SU-DHL-6 (cell line): ENCODE results near the gene SMC1A.

Experiments used
- H2AFZ ChIP-seq: fragments of 200-600 bp; sonication (generic); 2 replicates; pipeline ENCODE4 v1.6.1; 2014; ENCODE audit warnings: low read depth, mild to moderate bottlenecking, moderate library complexity, mixed read lengths, antibody characterized with exemption, low read length; ENCODE audit not compliant: severe bottlenecking
- H3F3A ChIP-seq: fragments of 200-600 bp; shearing (Covaris generic); 2 replicates; pipeline ENCODE4 v1.6.0; 2016; ENCODE audit warnings: antibody characterized with exemption, mild to moderate bottlenecking; ENCODE audit not compliant: insufficient read depth
- H3K27ac ChIP-seq: fragments of 200-600 bp; sonication (generic); 2 replicates; pipeline ENCODE4 v1.5.1; 2016; ENCODE audit warnings: low read depth, mild to moderate bottlenecking, low read length, moderate library complexity, mixed read lengths
- H3K27me3 ChIP-seq: fragments of 200-600 bp; sonication (generic), shearing (Covaris generic); 2 replicates; pipeline ENCODE4 v1.6.0; 2014; ENCODE audit warnings: mild to moderate bottlenecking, low read length
- H3K36me3 ChIP-seq: fragments of 200-600 bp; sonication (generic); 2 replicates; pipeline ENCODE4 v1.6.1; 2014; ENCODE audit warnings: mild to moderate bottlenecking, low read length, mixed read lengths
- H3K4me2 ChIP-seq: fragments of 300-600, 200-600 bp; shearing (Covaris generic), sonication (generic); 2 replicates; pipeline ENCODE4 v1.6.0; 2014; ENCODE audit warnings: low read length, low read depth, mild to moderate bottlenecking; ENCODE audit not compliant: poor library complexity, severe bottlenecking
- H3K4me3 ChIP-seq: fragments of 200-600 bp; sonication (generic); 2 replicates; pipeline ENCODE4 v1.5.1; 2014; ENCODE audit warnings: antibody characterized with exemption, low read length, mild to moderate bottlenecking, mixed read lengths; ENCODE audit not compliant: insufficient read depth, poor library complexity, severe bottlenecking
- H3K79me2 ChIP-seq: fragments of 200-600 bp; sonication (generic); 2 replicates; pipeline ENCODE4 v1.6.1; 2014; ENCODE audit warnings: mild to moderate bottlenecking, low read length, moderate library complexity; ENCODE audit not compliant: insufficient read depth
- H3K9ac ChIP-seq: fragments of 200-600 bp; sonication (generic); 2 replicates; pipeline ENCODE4 v1.7.0; 2014; ENCODE audit warnings: mild to moderate bottlenecking, low read length
- H3K9me2 ChIP-seq: fragments of 200-600 bp; sonication (generic); replicated peaks from 2 replicates; pipeline ENCODE4 v1.6.1; 2014; ENCODE audit warnings: low read length; ENCODE audit not compliant: insufficient read depth
- H3K9me3 ChIP-seq: fragments of 200-600 bp; sonication (generic); 2 replicates; pipeline ENCODE4 v1.6.1; 2014; ENCODE audit warnings: low read length, mixed read lengths; ENCODE audit not compliant: insufficient read depth
- H4K20me1 ChIP-seq: fragments of 200-600 bp; sonication (generic); 2 replicates; pipeline ENCODE4 v1.6.1; 2014; ENCODE audit warnings: low read depth, mild to moderate bottlenecking, antibody characterized with exemption, low read length, moderate library complexity, mixed read lengths
- EZH2phosphoT487 ChIP-seq: fragments of 200-600 bp; sonication (generic), shearing (Covaris generic); conservative IDR thresholded peaks from 2 replicates; pipeline ENCODE4 v1.6.1; 2018; ENCODE audit warnings: mild to moderate bottlenecking, antibody characterized with exemption, low read length, moderate library complexity, mixed read lengths
- TF ChIP-seq, protein P1 (sequence below): fragments of 200-600 bp; sonication (generic); IDR thresholded peaks from one replicate; pipeline ENCODE4 v1.5.1; 2017; ENCODE audit warnings: antibody characterized with exemption, mild to moderate bottlenecking, low read length, moderate library complexity; ENCODE audit not compliant: insufficient read depth, poor library complexity, severe bottlenecking

The SMC1A gene

DNA sequence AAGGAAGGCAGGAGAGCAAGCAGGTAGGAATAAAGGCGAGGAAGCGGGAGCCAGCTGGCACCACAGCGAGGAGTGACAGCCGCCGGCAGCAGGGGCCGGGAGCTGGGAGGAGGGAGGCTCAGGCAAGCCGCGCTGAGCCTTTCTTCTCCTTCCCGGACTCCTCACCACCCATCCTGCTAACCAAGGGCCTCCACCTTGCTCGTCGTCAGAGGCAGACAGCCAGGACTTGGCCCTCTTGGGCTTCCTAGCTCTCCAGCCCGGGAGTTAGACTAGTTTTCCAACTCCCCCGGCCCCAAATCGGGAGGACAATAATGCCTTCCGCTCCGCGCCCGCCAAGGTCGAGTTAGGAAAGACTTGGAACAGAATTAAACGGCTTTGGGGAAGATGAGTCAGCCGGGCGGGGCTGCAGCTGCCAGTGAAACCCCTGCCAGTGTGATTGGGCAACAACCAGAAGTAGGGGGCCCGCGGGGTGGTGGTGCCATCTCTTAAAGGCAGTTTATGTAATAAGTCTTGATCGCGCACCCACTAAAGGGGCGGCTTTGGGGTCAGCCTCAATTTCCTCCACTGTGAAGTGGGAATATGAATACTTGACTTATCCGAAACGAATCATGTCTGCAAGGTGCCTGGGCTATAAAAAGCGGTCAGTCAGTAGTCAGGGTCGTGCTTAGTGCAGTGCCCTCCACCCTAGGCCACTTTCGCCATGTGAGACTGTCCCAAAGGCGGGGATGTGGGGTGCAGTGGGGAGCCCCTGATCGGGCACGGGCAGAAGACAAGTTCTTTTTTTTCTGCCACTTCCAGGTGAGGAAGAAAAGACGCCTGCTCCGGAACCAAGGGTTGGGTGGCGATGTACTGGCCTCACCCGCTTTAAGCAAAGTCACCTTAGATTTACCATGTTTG lies 18.4 kb upstream of the SMC1A start:
- no peaks in the 10 kb centered on the region for H3K79me2 ChIP-seq
- H3K9ac ChIP-seq, result peak overlapping the region; percentile 59
- TF ChIP-seq, protein P1, sequence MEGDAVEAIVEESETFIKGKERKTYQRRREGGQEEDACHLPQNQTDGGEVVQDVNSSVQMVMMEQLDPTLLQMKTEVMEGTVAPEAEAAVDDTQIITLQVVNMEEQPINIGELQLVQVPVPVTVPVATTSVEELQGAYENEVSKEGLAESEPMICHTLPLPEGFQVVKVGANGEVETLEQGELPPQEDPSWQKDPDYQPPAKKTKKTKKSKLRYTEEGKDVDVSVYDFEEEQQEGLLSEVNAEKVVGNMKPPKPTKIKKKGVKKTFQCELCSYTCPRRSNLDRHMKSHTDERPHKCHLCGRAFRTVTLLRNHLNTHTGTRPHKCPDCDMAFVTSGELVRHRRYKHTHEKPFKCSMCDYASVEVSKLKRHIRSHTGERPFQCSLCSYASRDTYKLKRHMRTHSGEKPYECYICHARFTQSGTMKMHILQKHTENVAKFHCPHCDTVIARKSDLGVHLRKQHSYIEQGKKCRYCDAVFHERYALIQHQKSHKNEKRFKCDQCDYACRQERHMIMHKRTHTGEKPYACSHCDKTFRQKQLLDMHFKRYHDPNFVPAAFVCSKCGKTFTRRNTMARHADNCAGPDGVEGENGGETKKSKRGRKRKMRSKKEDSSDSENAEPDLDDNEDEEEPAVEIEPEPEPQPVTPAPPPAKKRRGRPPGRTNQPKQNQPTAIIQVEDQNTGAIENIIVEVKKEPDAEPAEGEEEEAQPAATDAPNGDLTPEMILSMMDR, result no peak
- TF ChIP-seq EZH2phosphoT487, result no peak
- H3K9me2 ChIP-seq, result no peaks in the 10 kb centered on the region
- peak overlapping the region; percentile 75 for H3K4me2 ChIP-seq
- H3K36me3 ChIP-seq, result no peaks in the 10 kb centered on the region
- H3K4me3 ChIP-seq, result peak overlapping the region; percentile 60
- no peaks in the 10 kb centered on the region for H3K27me3 ChIP-seq
- H4K20me1 ChIP-seq, result no peaks in the 10 kb centered on the region
- no peak overlapping the region for H3K27ac ChIP-seq
- H3K9me3 ChIP-seq, result no peaks in the 10 kb centered on the region
- H2AFZ ChIP-seq, result peak overlapping the region; percentile 43
- H3F3A ChIP-seq, result no peaks in the 10 kb centered on the region

DNA sequence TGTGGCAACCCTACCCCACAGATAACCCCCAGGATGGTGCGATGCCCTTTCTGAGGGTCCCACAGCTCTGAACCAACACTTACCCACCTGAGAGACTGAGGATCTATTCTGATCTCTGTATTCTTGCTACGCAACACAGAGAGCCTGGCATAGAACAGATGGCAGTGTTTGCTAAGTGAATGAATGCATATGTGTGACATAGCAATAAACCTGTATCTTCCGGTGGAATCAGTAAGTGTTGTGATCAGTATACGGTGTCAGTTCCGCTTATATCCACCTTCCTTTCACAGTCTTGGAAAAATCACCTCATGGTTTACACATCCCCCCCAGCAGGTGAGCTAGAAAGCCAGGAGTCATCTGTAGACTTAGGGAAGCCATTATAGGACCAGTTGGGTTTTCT lies 17.6 kb upstream of the SMC1A start:
- H3K79me2 ChIP-seq, result no peaks in the 10 kb centered on the region
- H3K4me2 ChIP-seq, result no peak overlapping the region
- no peak overlapping the region for H2AFZ ChIP-seq
- no peaks in the 10 kb centered on the region for H3K9me2 ChIP-seq
- 0 out of 2 replicates have a peak, but pooled peaks cover 2% of the 10 kb centered on the region for H3F3A ChIP-seq
- no peaks in the 10 kb centered on the region for H3K36me3 ChIP-seq
- H3K4me3 ChIP-seq, result no peak overlapping the region
- H3K9me3 ChIP-seq, result no peaks in the 10 kb centered on the region
- no peak for TF ChIP-seq EZH2phosphoT487
- TF ChIP-seq, protein P1, result no peak
- H3K27me3 ChIP-seq, result no peaks in the 10 kb centered on the region
- H3K27ac ChIP-seq, result no peak overlapping the region
- no peak overlapping the region for H3K9ac ChIP-seq
- H4K20me1 ChIP-seq, result no peaks in the 10 kb centered on the region

DNA sequence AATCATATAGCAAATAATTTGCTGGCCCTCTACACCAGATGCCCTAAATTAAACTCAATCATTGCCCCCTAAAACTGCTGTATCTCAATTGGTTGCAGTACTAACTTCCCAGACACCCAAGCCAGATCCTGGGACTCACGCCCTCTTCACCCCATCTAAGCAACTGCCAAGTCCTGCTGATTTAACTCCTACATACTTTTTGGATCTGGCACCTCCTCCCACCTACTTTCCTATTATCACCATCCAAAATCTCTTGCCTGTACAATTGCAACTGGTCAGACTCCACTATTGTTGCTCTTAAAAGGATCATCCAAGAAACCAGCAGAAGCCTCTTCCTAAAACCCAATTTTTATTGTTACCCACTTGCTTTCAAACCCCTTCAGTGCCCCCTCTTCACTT lies 16.4 kb upstream of the SMC1A start:
- Histone ChIP-seq H2AFZ (no peak overlapping the region), H3K27me3 (no peaks in the 10 kb centered on the region), H3K36me3 (no peaks in the 10 kb centered on the region), H3K79me2 (peaks cover 2% of the 10 kb centered on the region; the same call in 1 of the 2 replicates), H3K4me2 (no peak overlapping the region), H3K27ac (no peak overlapping the region), H3K9ac (no peak overlapping the region), H3K9me2 (no peaks in the 10 kb centered on the region), H3K9me3 (no peaks in the 10 kb centered on the region), H4K20me1 (no peaks in the 10 kb centered on the region), H3F3A (peaks cover 2% of the 10 kb centered on the region; the same call in 1 of the 2 replicates), H3K4me3 (no peak overlapping the region)
- TF ChIP-seq EZH2phosphoT487, result no peak
- TF ChIP-seq, protein P1, result no peak
